Subcutaneous adipose tissue (tissue), 4 donors: ENCODE results near the gene PTOV1. TPM values are rescaled to one million over a fixed set of nuclear protein-coding genes. Genes with fewer than 3 reads are reported as not detected.

ENCODE experiments used
- total RNA-seq, 4 donors: library from RNA; depleted of rRNA; stranded (reverse); fragments of >200 nt; gene quantifications; one replicate each; pipeline ENCODE4 v1.1.0, GENCODE V29; 2016
- TF ChIP-seq, protein P1 (sequence below): fragments of 450-650 bp; IDR thresholded peaks from one replicate; pipeline ENCODE4 v1.5.1; 2016; ENCODE audit warnings: low read depth, mild to moderate bottlenecking, control low read depth, antibody characterized with exemption, moderate library complexity

The PTOV1 gene
- total RNA-seq, 4 donors from 2014 or later = 39.3 to 65.9 (median 44.2) TPM

DNA sequence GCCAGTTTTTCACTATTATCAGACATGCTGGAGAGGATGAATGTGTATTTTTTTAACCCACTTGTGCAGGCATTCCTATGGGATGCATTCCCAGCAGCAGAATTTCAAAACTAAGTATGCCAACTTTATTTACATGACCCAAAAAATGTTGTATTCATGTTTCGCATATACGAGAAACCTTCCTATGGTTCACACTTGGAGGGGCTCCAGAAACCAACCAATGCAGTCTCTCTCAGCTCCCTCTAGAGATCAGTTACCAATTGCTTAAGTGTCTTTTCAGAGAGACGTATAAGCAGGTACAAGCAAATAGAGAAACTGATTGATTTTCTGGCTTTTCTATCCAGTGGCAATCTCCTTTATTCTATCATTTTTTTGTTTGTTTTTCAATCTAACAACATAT is 5.5 kb upstream of the PTOV1 start:
- TF ChIP-seq, protein P1, sequence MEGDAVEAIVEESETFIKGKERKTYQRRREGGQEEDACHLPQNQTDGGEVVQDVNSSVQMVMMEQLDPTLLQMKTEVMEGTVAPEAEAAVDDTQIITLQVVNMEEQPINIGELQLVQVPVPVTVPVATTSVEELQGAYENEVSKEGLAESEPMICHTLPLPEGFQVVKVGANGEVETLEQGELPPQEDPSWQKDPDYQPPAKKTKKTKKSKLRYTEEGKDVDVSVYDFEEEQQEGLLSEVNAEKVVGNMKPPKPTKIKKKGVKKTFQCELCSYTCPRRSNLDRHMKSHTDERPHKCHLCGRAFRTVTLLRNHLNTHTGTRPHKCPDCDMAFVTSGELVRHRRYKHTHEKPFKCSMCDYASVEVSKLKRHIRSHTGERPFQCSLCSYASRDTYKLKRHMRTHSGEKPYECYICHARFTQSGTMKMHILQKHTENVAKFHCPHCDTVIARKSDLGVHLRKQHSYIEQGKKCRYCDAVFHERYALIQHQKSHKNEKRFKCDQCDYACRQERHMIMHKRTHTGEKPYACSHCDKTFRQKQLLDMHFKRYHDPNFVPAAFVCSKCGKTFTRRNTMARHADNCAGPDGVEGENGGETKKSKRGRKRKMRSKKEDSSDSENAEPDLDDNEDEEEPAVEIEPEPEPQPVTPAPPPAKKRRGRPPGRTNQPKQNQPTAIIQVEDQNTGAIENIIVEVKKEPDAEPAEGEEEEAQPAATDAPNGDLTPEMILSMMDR = no peak

DNA sequence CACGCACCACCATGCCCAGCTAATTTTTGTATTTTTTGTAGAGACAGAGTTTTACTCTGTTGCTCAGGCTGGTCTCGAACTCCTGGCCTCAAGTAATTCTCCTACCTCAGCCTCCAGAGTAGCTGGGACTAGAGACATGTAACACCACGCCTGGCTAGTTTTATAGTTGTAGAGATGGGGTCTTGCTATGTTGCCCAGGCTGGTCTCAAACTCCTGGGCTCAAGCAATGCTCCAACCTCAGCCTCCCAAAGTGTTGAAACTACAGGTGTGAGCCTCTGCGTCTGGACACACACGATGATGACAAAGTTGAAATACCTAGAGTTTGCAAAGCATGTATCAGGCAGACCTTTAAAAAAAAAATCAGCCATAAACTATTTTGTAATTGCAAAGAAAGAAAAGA is 4.6 kb upstream of the PTOV1 start:
- TF ChIP-seq, protein P1 = no peak

DNA sequence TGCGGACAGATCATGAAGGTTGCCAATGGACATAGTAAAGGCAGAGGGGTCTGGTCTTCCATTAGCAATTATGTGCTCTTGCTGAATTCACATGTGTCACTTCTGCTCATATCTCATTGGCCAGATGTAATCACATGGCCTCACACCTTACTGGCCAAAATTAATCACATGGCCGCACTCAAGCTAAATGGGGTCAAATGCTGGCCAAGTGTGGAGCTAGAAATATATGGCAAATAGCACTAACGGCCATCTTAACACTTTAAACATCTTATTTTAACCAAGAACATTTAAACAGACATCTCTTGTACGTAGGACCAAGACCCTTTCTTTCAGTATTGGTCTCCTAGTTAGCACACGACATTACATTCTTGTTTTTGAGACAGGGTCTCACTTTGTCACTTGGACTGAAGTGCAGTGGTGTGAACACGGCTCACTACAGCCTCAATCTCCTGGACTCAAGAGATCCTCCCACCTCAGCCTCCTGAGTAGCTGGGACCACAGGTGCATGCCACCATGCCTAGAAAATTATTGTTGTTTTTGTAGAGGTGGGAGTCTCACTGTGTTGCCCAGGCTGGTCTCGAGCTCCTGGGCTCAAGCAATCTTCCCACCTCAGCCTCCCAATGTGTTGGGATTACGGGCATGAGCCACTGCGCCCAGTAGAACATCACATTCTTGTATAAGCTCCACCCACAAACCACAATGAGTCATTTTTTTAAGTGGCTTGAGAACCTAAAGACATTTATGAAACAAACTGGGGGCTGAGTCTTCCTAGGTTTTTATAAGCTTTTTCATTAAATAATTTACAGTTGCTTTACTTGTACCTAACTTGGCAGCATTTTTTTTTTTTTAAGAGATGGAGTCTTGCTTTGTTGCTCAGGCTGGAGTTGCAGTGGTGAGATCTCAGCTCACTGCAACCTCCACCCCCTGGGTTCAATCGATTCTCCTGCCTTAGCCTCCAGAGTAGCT is 2.9 kb upstream of the PTOV1 start:
- TF ChIP-seq, protein P1 = no peak

DNA sequence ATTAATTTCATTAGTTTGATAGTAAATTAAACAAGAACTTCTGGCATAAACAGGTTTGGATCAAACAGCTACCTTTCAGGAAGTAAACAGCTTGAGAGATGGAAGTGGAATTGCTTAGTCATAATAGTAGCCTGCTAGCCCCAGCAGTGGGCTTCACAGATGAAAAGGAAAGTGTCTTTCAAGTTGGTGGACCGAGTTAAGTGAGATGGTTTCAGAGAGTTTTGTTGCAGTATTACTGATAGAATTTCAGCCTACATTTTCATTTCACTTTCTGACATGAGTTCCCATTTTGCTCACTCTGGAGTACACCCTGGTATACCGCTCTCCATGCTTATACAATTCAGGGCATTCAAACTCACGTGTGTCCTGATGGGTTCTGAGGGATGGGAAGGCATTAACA is 2.0 kb upstream of the PTOV1 start:
- TF ChIP-seq, protein P1 = no peak

DNA sequence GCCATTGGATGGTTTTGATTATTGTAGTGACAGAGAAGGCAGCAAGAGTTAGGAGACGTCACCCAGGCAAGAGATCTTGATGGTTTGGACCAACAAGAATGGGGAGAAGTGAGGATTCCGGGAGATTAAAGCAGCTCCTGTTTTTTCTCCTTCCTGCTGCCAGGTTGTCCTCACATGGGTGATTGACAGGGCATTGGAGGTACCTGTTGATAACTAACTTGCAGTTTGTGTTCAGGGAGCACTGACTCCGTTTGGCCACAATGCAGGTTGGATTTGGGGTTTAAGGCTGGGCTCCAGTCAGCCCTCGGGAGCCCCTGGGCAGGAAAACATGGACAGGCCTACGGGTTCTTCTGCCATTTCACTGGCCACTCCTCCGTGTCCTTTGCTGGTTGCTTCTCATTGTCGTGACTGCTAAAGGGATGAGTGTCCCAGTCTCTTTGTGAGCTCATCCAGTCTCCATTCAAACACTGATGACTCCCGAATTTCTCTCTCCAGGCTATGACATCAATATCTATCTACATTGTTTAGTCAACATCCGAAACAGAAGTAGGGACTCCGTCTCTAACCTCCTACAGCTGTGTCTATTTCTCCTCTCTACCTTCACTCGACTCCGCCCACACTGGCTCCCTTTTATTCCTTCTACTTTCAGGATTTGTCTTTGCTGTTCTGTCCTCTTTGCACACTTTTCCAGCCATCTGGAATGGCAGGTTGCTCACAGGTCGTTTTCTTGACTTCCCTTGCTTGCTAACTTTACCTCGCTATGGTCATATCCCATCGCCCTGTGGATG is 1.3 kb upstream of the PTOV1 start:
- TF ChIP-seq, protein P1 = no peak

DNA sequence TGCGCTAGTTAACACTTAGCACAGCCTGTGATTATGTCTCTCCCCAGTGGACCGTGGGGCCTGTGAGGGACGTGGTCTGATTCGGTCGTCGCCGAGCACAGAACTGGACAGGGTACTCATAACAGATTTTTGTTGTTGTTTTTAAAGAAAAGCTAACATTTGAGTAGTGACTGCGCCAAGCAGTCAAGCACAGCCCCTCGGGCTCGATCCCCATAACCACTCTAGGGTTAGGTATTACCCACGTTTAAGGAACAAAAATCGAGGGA is 805 bp upstream of the PTOV1 start:
- TF ChIP-seq, protein P1 = no peak
